OCI-LY7 (cell line): ENCODE results near the gene NTHL1. TPM values are rescaled to one million over a fixed set of nuclear protein-coding genes. Genes with fewer than 3 reads are reported as not detected.

ENCODE experiments used
- BruUV-seq: library from RNA; stranded (reverse); fragments of 400-500 nt; replicated peaks from 2 replicates; lab custom pipeline; 2021; lab: Mats Ljungman, UMichigan
- CTCF ChIA-PET: fragments of 300-600 bp; sonication (Branson Sonifier 250); formaldehyde crosslinking; loops from one replicate; lab custom pipeline; 2022; ENCODE audit warnings: antibody characterized with exemption; ENCODE audit not compliant: unreplicated experiment; lab: Charles Lee
- POLR2A ChIA-PET: fragments of 300-600 bp; sonication (Branson Sonifier 250); formaldehyde crosslinking; loops from one replicate; lab custom pipeline; 2022; ENCODE audit warnings: antibody characterized with exemption; lab: Charles Lee
- DNase-seq: peaks from one replicate; pipeline ENCODE4 v3.0.0-alpha.2; 2015; ENCODE audit warnings: low spot score
- H2AFZ ChIP-seq: fragments of 200-600 bp; sonication (generic), shearing (Covaris generic); 2 replicates; pipeline ENCODE4 v1.6.1; 2014; ENCODE audit warnings: mild to moderate bottlenecking, antibody characterized with exemption, low read length, moderate library complexity
- H3K27ac ChIP-seq: fragments of 200-600 bp; sonication (generic); 2 replicates; pipeline ENCODE4 v1.5.1; 2014; ENCODE audit warnings: mixed run types, low read depth, mild to moderate bottlenecking, moderate library complexity, low read length, inconsistent platforms; ENCODE audit not compliant: poor library complexity, severe bottlenecking
- H3K36me3 ChIP-seq: fragments of 200-600 bp; sonication (generic); 2 replicates; pipeline ENCODE4 v1.6.1; 2014; ENCODE audit warnings: mild to moderate bottlenecking, antibody characterized with exemption, low read length, moderate library complexity, mixed read lengths; ENCODE audit not compliant: insufficient read depth
- H3K4me1 ChIP-seq: fragments of 200-600 bp; sonication (generic); 2 replicates; pipeline ENCODE4 v1.5.1; 2014; ENCODE audit warnings: mild to moderate bottlenecking, low read length; ENCODE audit not compliant: insufficient read depth, poor library complexity, severe bottlenecking
- H3K4me2 ChIP-seq: fragments of 200-600 bp; sonication (generic); 2 replicates; pipeline ENCODE4 v1.6.1; 2014; ENCODE audit warnings: mild to moderate bottlenecking, low read length
- H3K4me3 ChIP-seq: fragments of 200-600 bp; sonication (generic); 2 replicates; pipeline ENCODE4 v1.5.1; 2014; ENCODE audit warnings: mild to moderate bottlenecking, low read depth, low read length; ENCODE audit not compliant: poor library complexity, severe bottlenecking
- H3K79me2 ChIP-seq: fragments of 200-600 bp; sonication (generic); 2 replicates; pipeline ENCODE4 v1.6.1; 2016; ENCODE audit warnings: low read depth, mild to moderate bottlenecking, low read length, moderate library complexity, mixed read lengths; ENCODE audit not compliant: insufficient read depth
- H3K9me2 ChIP-seq: fragments of 200-600 bp; sonication (generic); 2 replicates; pipeline ENCODE4 v1.6.1; 2016; ENCODE audit warnings: mild to moderate bottlenecking, low read length, mixed read lengths; ENCODE audit not compliant: insufficient read depth
- H3K9me3 ChIP-seq: fragments of 200-600 bp; sonication (generic); 2 replicates; pipeline ENCODE4 v1.6.1; 2014; ENCODE audit warnings: mild to moderate bottlenecking, mixed run types, low read length, mixed read lengths
- H4K20me1 ChIP-seq: fragments of 200-600 bp; sonication (generic); 2 replicates; pipeline ENCODE4 v1.6.1; 2014; ENCODE audit warnings: mild to moderate bottlenecking, antibody characterized with exemption, low read length, moderate library complexity, mixed read lengths; ENCODE audit not compliant: insufficient read depth
- EZH2phosphoT487 ChIP-seq: fragments of 200-600 bp; sonication (generic); IDR thresholded peaks from 2 replicates; pipeline ENCODE4 v1.6.1; 2018; ENCODE audit warnings: low read depth, borderline replicate concordance, mild to moderate bottlenecking, mixed run types, antibody characterized with exemption, low read length, moderate library complexity, mixed read lengths
- intact Hi-C: fragments of 100-400 bp; cut with micrococcal nuclease; formaldehyde crosslinking; loops from one replicate; pipeline ENCODE4 v1.10.0; 2022; ENCODE audit not compliant: unreplicated experiment
- total RNA-seq, 2 experiments: library from RNA; depleted of rRNA in 1 of 2; stranded (reverse); fragments of >200 nt in 1 of 2; shearing (Covaris generic) in 1 of 2; gene quantifications; 2 replicates each; pipeline ENCODE4 v1.2.3, GENCODE V29; 2014 to 2022
- TF ChIP-seq, protein P1 (sequence below): fragments of 200-600 bp; sonication (generic); conservative IDR thresholded peaks from 2 replicates; pipeline ENCODE4 v1.5.1; 2014; ENCODE audit warnings: mild to moderate bottlenecking, antibody characterized with exemption, low read length, moderate library complexity, mixed read lengths

The NTHL1 gene
- total RNA-seq, 2 experiments from 2014 or later: 51.5 to 56.2 TPM

DNA sequence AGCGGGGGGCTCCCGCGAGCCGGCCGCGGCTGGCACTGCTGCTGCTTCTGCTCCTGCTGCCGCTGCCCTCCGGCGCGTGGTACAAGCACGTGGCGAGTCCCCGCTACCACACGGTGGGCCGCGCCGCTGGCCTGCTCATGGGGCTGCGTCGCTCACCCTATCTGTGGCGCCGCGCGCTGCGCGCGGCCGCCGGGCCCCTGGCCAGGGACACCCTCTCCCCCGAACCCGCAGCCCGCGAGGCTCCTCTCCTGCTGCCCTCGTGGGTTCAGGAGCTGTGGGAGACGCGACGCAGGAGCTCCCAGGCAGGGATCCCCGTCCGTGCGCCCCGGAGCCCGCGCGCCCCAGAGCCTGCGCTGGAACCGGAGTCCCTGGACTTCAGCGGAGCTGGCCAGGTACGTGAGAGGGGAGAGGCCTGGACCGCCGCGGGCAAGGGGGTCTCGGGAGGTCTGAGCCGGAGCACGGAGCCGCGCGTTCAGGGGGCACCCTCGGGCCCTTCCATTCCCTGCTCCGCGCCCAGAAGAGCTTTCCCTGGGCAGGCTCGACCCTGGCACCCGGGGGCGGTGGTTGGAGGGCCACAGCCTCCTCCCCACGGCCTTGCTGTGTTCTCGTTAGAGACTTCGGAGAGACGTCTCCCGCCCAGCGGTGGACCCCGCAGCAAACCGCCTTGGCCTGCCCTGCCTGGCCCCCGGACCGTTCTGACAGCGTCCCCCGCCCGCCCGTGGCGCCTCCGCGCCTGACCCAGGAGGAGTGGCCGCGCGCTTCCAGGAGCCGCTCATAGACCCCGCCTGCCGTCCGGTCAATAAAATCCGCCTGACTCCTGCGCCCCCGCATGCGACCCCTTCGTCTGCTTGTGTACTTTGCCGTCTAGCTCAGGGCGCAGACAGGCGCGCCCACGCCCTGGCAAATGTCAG is 27.5 kb downstream of the NTHL1 start:
- TF ChIP-seq, protein P1, sequence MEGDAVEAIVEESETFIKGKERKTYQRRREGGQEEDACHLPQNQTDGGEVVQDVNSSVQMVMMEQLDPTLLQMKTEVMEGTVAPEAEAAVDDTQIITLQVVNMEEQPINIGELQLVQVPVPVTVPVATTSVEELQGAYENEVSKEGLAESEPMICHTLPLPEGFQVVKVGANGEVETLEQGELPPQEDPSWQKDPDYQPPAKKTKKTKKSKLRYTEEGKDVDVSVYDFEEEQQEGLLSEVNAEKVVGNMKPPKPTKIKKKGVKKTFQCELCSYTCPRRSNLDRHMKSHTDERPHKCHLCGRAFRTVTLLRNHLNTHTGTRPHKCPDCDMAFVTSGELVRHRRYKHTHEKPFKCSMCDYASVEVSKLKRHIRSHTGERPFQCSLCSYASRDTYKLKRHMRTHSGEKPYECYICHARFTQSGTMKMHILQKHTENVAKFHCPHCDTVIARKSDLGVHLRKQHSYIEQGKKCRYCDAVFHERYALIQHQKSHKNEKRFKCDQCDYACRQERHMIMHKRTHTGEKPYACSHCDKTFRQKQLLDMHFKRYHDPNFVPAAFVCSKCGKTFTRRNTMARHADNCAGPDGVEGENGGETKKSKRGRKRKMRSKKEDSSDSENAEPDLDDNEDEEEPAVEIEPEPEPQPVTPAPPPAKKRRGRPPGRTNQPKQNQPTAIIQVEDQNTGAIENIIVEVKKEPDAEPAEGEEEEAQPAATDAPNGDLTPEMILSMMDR: no peak
- no peak for TF ChIP-seq EZH2phosphoT487
- H3K4me1 ChIP-seq: peaks cover 13% of the 10 kb centered on the region
- H3K4me3 ChIP-seq: no peak overlapping the region
- no peak overlapping the region; the same call in 1 of the 2 replicates for H3K4me2 ChIP-seq
- no peaks in the 10 kb centered on the region for H4K20me1 ChIP-seq
- ChIA-PET POLR2A (no interaction called here), CTCF (no interaction called here)
- H3K36me3 ChIP-seq: no peaks in the 10 kb centered on the region
- intact Hi-C loops: no loop called here
- DNase-seq: no peak
- no TSS peak for BruUV-seq
- H3K9me2 ChIP-seq: no peaks in the 10 kb centered on the region
- H3K27ac ChIP-seq: no peak overlapping the region
- H3K79me2 ChIP-seq: no peaks in the 10 kb centered on the region
- no peak overlapping the region for H2AFZ ChIP-seq
- H3K9me3 ChIP-seq: no peaks in the 10 kb centered on the region

- Histone ChIP-seq H4K20me1 (no peaks in the 10 kb centered on the region), H3K4me3 (no peak within 1 kb of the TSS), H3K36me3 (no peaks in the 10 kb centered on the region), H3K79me2 (no peaks in the 10 kb centered on the region), H2AFZ (no peak within 1 kb of the TSS), H3K9me2 (no peaks in the 10 kb centered on the region), H3K27ac (no peak within 1 kb of the TSS), H3K4me1 (peaks cover 13% of the 10 kb centered on the region), H3K9me3 (no peaks in the 10 kb centered on the region), H3K4me2 (no peak within 1 kb of the TSS; the same call in 1 of the 2 replicates)
- TF ChIP-seq EZH2phosphoT487: no peak
- TF ChIP-seq, protein P1: no peak
- POLR2A ChIA-PET: no interaction called here
- intact Hi-C loops: no loop called here
- CTCF ChIA-PET: no interaction called here
- no TSS peak for BruUV-seq
- DNase-seq: peak; percentile 16
These were observed 28.1 kb downstream of the NTHL1 start, which contains the start of gene NPW for GRCh38 chr16:2019518-2019920. NPW (plus strand) TSS chr16:2019785.
